GM18508 (cell line): Measurements from ENCODE around the gene LRCH4.
A peak's percentile ranks its signal among the peaks of the same experiment; 100 is the strongest.
"Not testable (repeated sequence)": the region's sequence is repeated elsewhere in the genome, so short reads cannot be mapped to it uniquely, and the experiment has no call there.

ENCODE experiments used
- ATAC-seq: cut with Tn5 transposase; IDR thresholded peaks from one replicate; pipeline ENCODE4 v1.9.1; 2021; ENCODE audit warnings: moderate number of reproducible peaks; ENCODE audit not compliant: insufficient read depth, unreplicated experiment

LRCH4 gene

DNA sequence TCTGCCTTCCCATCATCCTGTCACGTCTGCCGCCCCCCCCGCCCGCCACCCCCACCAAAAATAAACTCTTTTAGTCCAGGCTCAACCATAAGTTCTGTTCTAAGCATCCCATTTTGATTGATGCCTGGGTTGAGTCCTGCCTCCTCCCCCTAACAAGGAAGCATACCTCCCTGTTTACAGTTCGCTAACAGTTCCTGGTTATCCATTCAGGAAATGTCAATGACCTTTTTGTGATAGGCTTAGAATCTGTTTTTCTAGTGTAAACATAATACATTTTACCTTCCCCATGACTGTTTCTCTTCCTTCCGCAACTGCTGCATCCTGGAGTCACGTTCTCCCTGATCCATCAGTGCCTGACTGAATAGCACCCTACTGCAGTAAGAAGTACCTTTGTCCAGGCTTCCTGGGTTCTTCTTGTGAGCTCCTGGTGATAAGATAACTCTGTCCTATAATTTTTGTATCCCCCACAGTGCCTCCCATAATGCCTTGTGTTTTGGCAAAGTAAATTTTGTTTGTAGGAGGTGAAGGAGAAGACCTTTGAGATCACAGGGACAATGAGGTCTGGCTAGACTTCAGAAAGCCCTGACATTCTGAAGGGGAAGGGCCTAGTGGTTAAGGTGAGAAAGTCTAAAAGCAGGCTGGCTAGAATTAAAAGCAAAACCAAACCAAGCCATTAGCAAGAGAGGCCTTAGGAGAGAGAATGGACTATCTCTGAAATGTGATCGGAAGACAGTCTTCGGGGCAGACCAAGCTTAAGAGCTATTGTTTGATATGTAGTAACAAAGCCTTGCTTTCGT, 39.6 kb downstream of the LRCH4 start:
- no peak for ATAC-seq

DNA sequence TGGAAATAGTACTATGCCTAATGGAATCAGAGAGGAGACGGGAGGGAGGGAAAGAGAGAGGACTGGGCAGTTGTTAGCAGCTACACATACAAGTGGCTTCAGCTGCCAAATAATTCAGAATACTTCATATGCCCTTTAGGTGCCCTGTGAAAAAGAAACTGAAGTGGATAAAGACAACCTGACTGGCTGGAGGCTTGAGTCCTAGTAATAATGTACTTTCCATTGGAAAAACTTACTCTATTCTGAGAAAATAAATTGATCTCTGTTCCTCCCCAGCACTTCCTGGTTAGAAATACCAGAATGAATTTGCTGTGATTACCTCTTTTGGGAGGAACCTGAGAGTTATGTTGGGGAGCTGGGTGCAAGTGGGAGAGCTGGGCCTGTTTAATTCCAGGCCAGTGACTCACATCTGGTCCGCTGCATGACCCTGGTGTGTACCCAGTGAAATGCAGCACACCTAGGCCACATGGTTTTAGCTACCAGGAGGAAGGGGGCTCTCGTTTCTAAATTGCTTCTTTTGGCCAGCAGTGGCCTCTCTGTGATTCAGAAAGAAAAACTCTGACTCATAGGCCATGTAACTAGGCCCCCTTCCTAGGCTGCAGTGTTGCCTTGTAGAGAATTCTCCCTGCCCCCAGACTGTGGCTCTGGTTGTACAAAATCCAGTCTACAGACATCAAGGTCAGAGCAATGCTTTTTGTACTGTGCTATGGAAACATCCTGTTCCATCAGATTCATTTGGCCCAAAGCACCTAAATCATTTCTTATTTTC, 40.4 kb downstream of the LRCH4 start:
- ATAC-seq: peak; percentile 34

DNA sequence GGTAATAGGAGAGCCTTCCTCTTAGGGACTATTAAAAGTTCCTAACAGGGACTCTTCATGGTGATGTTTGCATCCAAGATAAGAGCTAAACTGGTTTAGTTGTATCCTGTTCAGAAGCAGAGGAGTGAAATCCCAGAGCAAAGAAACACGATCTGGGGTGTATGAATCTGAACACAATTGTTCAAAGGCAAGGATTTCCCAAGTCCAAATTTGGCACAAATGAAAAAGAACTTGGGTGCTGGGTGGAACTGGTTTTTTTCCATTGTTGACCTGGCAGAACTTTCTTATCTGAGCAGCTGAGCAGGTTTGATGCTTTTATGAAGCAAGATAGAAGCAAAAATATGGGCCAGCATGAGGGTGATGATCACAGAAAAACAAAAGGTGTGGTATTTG, 41.0 kb downstream of the LRCH4 start:
- ATAC-seq: no peak

DNA sequence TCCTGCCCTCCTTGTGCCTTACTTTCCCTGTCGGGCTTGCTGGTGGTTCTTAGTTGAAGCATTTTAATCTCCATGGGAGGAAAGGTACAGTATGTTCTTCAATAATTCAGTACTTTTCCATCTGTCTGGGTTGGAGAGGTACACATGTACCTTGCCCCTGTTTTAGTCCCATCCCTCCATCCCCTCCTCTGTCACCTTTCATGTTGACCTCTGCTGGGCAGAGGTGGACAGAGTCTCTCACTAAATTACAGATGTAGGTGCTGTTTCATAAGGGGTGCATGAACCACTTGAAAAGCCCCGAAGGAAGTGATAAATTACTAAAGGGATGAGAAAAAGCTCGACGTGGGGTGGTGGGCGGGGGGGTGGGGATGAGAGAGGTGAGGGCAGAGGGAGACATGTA, 41.5 kb downstream of the LRCH4 start:
- ATAC-seq: no peak

DNA sequence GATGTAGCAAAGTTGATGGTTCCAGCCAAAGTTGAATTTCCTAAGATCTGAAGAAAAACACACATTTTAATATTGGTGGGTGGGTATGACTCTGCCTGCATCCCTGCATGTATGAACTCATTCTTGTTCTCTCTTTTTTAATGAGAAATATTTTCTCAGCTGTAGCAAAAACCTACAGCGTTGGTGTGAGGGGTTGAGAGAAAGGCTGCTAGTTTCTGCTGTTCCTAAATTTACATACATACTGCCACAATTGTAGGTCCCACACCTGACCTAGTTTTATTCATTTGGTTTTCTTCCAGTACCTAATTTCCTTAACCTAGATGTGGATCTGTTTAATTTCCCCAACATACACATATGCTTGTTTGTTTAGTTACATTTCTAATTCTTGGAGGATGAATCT, 42.3 kb downstream of the LRCH4 start:
- no peak for ATAC-seq

DNA sequence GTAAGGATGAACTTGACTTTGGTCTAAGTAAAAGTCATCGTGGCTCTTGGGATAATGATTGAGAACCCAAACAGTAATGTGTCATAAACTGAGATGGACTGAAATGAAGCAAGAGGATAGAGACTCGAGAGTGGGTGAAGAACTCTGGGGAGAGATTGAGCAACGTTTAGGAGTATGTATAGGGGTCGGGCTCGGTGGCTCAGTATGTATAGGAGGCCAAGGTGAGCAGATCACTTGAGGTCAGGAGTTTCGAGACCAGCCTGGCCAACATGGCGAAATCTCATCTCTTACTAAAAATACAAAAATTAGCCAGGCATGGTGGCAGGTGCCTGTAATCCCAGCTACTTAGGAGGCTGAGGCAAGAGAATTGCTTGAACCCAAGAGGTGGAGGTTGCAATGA, 44.6 kb downstream of the LRCH4 start:
- ATAC-seq: not testable (repeated sequence)

DNA sequence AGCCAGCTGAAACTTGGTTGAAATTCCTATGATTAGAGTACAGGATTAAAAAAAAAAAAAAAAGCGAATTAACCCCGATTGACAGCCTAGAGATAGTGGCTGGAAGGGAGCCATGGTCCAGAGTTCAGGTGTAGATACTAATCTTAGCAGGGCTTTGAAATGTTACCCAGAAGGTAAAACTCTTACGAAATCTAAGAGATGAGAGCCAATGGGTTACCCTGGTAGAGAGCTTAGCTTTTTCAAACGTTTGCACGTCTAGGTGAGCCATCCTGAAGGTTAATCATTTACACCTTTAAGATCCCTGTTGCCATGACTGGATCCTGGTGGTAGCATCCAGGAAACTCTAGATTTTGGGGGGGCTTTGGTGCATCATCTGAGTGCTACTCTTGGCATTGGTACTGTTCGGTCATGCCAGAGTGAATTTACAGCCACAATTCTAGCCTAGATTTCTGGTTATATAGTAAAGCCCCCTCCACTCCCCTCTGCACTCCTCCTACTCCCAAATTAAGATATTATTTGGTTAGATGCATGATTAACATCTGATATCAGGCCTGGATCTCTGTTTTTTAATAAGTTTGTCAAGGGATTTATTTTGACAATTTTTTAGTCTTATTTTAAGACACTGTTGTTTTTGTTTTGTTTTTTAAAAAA, 45.7 kb downstream of the LRCH4 start:
- no peak for ATAC-seq

DNA sequence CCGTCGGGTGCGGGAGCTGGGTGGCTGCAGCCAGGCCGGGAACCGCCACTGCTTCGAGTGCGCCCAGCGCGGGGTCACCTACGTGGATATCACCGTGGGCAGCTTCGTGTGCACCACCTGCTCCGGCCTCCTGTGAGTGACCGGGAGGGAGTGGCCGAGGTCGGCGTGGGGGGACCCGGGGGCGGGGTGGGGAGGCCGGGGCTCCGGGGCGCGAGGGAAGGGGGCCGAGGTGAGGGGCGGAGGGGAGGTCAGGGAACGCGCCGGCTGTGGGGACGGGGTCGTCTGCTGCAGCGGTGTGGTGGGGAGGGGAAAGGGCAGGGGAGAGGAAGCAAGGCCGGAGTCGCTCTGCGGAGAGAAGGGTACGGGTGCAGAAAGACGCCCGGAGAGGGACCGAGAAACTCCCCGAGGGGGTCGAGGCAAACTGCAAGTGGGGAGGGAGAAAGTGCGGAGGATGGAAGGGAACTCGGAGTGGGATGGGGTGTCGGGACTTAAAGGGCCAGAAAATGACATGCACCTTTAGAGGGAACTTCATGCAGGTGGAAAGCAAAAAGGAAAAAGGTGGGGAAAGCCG, 46.4 kb downstream of the LRCH4 start:
- ATAC-seq: no peak

DNA sequence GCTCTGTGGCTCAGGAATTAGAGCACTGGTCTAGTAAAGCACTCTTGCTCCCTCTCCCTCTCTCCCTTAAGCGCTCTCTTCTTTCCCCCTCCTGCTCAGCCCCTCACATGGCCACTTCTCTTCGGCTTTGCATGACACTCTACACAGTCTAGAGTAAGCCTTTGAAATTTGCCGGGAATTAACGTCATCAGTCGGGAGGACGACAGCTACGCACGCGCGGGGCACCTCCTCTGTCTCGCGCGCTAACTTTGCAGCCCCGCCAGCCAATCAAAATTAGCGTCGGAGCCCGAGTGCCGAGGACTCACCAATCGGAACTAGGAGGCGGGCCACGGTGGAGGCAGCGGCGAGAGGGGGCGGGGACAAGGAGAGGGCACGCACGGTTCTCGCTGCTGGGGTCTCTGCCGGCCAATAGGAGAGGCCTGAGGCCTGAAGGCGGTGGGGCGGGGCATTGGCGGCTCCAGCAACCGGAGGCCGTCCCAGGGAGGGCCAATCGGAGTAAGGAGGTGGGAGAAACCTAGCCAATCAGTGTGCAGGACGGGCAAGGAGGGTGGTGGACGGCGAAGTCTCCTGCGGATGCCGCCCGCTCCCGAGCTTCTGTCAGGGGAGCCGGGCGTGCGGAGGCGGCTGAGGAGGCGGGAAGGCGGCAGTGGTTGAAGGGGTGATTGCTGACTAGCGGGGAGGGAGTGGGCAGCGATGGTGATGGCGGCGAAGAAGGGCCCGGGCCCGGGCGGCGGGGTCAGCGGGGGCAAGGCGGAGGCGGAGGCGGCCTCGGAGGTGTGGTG, 47.1 kb downstream of the LRCH4 start, which contains the start of gene AGFG2:
AGFG2 (plus strand) TSS at position 550 of the 782 bp plus-strand sequence; CDS start at position 694, 144 bp downstream.
- ATAC-seq: peak; percentile 80

DNA sequence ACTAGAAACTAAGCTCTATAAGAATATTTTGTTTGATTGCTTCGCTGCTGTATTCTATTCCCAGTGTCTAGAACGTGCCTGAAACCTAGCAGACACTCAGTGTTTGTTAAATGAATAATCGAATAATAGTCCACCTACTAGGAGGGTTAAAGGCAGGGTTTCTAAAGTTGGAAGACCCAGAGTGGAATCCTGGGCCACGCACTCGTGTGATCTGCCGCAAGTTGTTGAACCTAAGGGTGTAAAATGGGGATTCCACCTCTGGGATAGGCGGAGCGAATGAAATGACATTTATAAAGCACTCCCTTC, 47.6 kb downstream of the LRCH4 start:
- no peak for ATAC-seq

DNA sequence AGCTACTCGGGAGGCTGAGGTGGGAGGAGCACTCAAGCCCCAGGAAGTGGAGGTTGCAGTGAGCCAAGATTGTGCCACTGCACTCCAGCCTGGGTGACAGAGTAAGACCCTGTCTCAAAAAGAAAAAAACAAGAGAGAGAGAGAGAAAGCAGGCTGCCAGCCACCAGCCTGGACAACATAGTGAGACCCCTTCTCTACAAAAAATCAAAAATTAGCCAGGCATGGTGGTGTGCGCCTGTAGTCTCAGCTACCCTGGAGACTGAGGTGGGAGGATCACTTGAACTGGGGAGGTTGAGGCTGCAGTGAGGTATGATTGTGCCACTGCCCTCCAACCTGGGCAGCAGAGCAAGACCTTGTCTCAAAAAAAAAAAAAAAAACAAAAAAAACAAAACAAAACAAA, 49.2 kb downstream of the LRCH4 start:
- ATAC-seq: not testable (repeated sequence)

DNA sequence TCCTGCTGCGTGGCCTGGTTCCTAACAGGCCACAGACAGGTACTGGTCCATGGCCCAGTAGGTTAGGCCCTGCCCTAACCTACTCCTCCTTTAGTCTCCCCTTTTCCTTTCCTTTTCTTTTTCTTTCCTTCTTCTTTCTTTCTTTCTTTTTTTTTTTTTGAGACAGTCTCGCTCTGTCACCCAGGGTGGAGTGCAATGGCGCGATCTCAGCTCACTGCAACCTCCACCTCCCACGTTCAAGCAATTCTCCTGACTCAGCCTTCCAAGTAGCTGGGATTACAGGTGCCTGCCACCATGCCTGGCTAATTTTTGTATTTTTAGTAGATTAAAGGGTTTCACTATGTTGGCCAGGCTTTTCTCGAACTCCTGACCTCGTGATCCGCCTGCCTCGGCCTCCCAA, 49.9 kb downstream of the LRCH4 start:
- not testable (repeated sequence) for ATAC-seq

DNA sequence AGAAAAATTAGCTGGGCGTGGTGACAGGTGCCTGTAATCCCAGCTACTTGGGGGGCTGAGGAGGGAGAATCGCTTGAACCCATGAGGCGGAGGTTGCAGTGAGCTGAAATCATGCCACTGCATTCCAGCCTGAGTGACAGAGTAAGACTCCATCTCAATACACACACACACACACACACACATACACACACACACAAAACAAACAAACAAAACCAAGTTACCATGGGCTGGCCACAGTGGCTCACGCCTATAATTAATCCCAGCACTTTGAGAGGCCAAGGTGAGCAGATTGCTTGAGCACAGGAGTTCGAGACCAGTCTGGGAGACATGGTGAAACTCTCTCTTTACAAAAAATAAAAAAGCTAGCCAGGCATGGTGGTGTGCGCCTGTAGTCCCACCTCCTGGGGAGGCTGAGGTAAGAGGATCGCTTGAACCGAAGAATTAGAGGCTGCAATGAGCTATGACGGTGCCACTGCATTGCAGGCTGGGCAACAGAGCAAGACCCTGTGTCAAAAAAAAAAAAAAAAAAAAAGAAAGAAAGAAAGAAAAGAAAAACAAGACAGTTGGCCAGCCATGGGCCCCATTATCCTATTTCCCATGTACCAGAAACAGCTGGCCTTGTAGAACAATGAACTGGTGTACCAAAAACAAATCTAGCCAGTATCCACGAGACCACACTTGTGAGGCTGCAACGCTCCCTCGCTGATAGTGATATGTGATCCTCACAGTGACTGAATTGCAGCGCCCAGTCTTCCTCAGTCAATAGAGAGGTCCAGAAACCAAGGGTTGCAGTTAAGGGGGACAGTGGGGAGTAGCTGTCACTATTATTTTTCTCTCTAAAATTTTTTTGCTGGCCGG, 53.5 kb downstream of the LRCH4 start:
- no peak for ATAC-seq

DNA sequence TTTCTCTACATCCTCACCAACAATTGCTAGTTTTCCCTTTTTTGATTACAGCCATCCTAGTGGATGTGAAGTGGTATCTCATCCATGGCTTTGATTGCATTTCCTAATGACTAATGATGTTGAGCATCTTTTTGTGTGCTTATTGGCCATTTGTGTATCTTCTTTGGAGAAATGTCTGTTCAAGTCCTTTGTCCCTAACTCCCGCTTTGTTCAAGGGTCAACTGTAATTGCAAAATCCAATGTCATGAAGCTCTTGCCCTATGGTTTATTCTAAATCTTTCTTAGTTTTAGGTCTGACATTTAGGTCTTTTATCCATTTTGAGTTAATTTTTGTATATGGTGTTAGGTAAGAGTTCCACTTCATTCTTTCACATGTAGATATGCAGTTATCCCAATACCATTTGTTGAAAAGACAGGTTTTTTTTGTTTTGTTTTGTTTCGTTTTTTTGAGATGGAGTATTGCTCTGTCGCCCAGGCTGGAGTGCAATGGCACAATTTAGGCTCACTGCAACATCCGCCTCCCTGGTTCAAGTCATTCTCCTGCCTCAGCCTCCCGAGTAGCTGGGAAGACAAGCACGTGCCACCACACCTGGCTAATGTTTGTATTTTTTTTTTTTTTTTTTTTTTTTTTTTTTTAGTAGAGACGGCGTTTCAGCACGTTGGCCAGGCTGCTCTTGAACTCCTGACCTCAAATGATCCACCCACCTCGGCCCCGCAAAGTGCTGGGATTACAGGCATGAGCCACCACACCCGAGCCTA, 57.6 kb downstream of the LRCH4 start:
- not testable (repeated sequence) for ATAC-seq
